ENCODE results near the gene KDELR3.

DNA sequence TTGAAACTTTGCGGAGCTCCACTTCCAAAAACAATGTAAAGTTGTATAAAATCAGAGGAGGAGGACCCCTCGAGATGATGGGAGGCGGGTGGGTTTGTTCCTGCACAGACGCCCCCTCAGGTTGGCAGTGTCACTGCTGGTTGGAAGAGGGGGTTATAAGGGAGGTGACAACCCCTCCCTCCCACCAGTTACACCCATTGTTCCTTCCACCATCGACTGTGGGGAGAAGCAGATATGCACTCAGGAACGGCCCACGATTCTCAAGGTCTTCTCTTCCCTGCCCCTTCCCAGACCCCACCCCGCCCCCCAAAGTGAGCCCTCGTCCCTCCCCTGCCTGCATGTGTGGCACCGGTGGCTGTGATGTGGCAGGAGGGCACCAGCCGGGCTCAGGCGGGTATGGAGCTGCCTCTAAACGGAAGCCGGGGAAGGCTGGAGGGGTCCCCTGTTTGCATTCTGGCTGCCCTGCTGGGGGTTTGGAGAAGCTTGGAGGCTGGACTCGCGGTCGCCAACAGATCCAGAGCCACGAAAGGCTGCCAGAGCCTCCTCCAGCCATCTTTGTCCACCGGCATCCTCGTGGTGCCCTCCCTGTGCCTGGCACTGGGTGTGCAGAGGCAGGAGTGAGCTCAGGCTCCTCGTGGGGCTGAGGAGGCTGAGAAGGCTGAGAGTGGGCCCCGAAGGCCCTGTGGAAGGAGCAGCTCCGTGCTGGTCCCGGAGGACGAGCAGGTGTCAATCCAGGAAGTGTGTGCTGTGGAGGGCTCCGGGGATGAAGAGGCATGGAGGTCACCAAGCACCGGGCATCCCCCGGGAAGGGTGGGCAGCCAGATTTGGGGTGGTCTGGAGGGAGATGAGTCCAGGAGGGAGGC lies 778 bp downstream of the KDELR3 start:
- TF ChIP-seq EZH2phosphoT487 (IDR thresholded peaks at IDR 0.05; ENCODE audit: borderline replicate concordance, low read depth, low read length) = no peak; the same call in 1 of the 2 replicates
- TF ChIP-seq, protein P1, sequence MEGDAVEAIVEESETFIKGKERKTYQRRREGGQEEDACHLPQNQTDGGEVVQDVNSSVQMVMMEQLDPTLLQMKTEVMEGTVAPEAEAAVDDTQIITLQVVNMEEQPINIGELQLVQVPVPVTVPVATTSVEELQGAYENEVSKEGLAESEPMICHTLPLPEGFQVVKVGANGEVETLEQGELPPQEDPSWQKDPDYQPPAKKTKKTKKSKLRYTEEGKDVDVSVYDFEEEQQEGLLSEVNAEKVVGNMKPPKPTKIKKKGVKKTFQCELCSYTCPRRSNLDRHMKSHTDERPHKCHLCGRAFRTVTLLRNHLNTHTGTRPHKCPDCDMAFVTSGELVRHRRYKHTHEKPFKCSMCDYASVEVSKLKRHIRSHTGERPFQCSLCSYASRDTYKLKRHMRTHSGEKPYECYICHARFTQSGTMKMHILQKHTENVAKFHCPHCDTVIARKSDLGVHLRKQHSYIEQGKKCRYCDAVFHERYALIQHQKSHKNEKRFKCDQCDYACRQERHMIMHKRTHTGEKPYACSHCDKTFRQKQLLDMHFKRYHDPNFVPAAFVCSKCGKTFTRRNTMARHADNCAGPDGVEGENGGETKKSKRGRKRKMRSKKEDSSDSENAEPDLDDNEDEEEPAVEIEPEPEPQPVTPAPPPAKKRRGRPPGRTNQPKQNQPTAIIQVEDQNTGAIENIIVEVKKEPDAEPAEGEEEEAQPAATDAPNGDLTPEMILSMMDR (conservative IDR thresholded peaks at IDR 0.05; ENCODE audit: low read length) = peak; percentile 44; the same call in 1 of the 2 replicates

Measured in OCI-LY7 (cell line).